ENCODE results near the gene GRK6.
A peak's percentile ranks its signal among the peaks of the same experiment; 100 is the strongest.

The GRK6 gene

GRCh38 chr5:177389241-177390169 is 37.0 kb upstream of the GRK6 start:
- Histone ChIP-seq H3K27ac (ENCODE audit: low read depth, low read length) (peak overlapping the region; percentile 30), H3K27me3 (ENCODE audit: control insufficient read depth, insufficient read depth, low read length) (no peaks in the 10 kb centered on the region), H3K9ac (ENCODE audit: low read length) (no peak overlapping the region), H3K36me3 (ENCODE audit: control insufficient read depth, insufficient read depth, low read length) (no peaks in the 10 kb centered on the region), H3K4me1 (ENCODE audit: control insufficient read depth, insufficient read depth, low read length) (no peaks in the 10 kb centered on the region), H3K4me3 (ENCODE audit: low read length) (no peak overlapping the region)

- Histone ChIP-seq H3K27me3 (ENCODE audit: control insufficient read depth, insufficient read depth, low read length) (no peaks in the 10 kb centered on the region), H3K9ac (ENCODE audit: low read length) (no peak overlapping the region)
Measured at GRCh38 chr5:177390363-177391300, 35.8 kb upstream of the GRK6 start.

GRCh38 chr5:177392765-177393164 is 33.7 kb upstream of the GRK6 start:
- Histone ChIP-seq H3K36me3 (ENCODE audit: control insufficient read depth, insufficient read depth, low read length) (no peaks in the 10 kb centered on the region), H3K4me3 (ENCODE audit: low read length) (no peak overlapping the region), H3K4me1 (ENCODE audit: control insufficient read depth, insufficient read depth, low read length) (no peaks in the 10 kb centered on the region), H3K27ac (ENCODE audit: low read depth, low read length) (no peak overlapping the region), H3K27me3 (ENCODE audit: control insufficient read depth, insufficient read depth, low read length) (no peaks in the 10 kb centered on the region), H3K9ac (ENCODE audit: low read length) (no peak overlapping the region)

More at GRCh38 chr5:177390363-177391300, 35.8 kb upstream of the GRK6 start:
- H3K36me3 ChIP-seq (ENCODE audit: control insufficient read depth, insufficient read depth, low read length) = no peaks in the 10 kb centered on the region
- H3K4me1 ChIP-seq (ENCODE audit: control insufficient read depth, insufficient read depth, low read length) = no peaks in the 10 kb centered on the region
- H3K4me3 ChIP-seq (ENCODE audit: low read length) = no peak overlapping the region
- H3K27ac ChIP-seq (ENCODE audit: low read depth, low read length) = no peak overlapping the region

- Histone ChIP-seq H3K27me3 (ENCODE audit: control insufficient read depth, insufficient read depth, low read length) (no peaks in the 10 kb centered on the region), H3K9ac (ENCODE audit: low read length) (no peak overlapping the region), H3K36me3 (ENCODE audit: control insufficient read depth, insufficient read depth, low read length) (no peaks in the 10 kb centered on the region), H3K4me1 (ENCODE audit: control insufficient read depth, insufficient read depth, low read length) (no peaks in the 10 kb centered on the region), H3K27ac (ENCODE audit: low read depth, low read length) (no peak overlapping the region), H3K4me3 (ENCODE audit: low read length) (no peak overlapping the region)
Measured at GRCh38 chr5:177393206-177393765, 33.2 kb upstream of the GRK6 start.

- Histone ChIP-seq H3K4me1 (ENCODE audit: control insufficient read depth, insufficient read depth, low read length) (no peaks in the 10 kb centered on the region), H3K36me3 (ENCODE audit: control insufficient read depth, insufficient read depth, low read length) (no peaks in the 10 kb centered on the region), H3K9ac (ENCODE audit: low read length) (no peak overlapping the region), H3K27ac (ENCODE audit: low read depth, low read length) (no peak overlapping the region), H3K27me3 (ENCODE audit: control insufficient read depth, insufficient read depth, low read length) (no peaks in the 10 kb centered on the region), H3K4me3 (ENCODE audit: low read length) (no peak overlapping the region)
Measured at GRCh38 chr5:177393990-177394389, 32.5 kb upstream of the GRK6 start.

GRCh38 chr5:177396078-177396477 is 30.4 kb upstream of the GRK6 start:
- H3K9ac ChIP-seq (ENCODE audit: low read length) = no peak overlapping the region
- no peak overlapping the region for H3K27ac ChIP-seq (ENCODE audit: low read depth, low read length)
- H3K4me3 ChIP-seq (ENCODE audit: low read length) = no peak overlapping the region
- H3K4me1 ChIP-seq (ENCODE audit: control insufficient read depth, insufficient read depth, low read length) = no peaks in the 10 kb centered on the region
- peaks cover 8% of the 10 kb centered on the region for H3K27me3 ChIP-seq (ENCODE audit: control insufficient read depth, insufficient read depth, low read length)
- H3K36me3 ChIP-seq (ENCODE audit: control insufficient read depth, insufficient read depth, low read length) = no peaks in the 10 kb centered on the region

GRCh38 chr5:177396807-177397206 is 29.7 kb upstream of the GRK6 start:
- Histone ChIP-seq H3K27me3 (ENCODE audit: control insufficient read depth, insufficient read depth, low read length) (peaks cover 9% of the 10 kb centered on the region), H3K4me3 (ENCODE audit: low read length) (no peak overlapping the region), H3K9ac (ENCODE audit: low read length) (no peak overlapping the region), H3K27ac (ENCODE audit: low read depth, low read length) (no peak overlapping the region), H3K36me3 (ENCODE audit: control insufficient read depth, insufficient read depth, low read length) (no peaks in the 10 kb centered on the region), H3K4me1 (ENCODE audit: control insufficient read depth, insufficient read depth, low read length) (no peaks in the 10 kb centered on the region)

- Histone ChIP-seq H3K4me3 (ENCODE audit: low read length) (no peak overlapping the region), H3K4me1 (ENCODE audit: control insufficient read depth, insufficient read depth, low read length) (peaks cover 3% of the 10 kb centered on the region), H3K9ac (ENCODE audit: low read length) (no peak overlapping the region), H3K27ac (ENCODE audit: low read depth, low read length) (no peak overlapping the region), H3K36me3 (ENCODE audit: control insufficient read depth, insufficient read depth, low read length) (no peaks in the 10 kb centered on the region), H3K27me3 (ENCODE audit: control insufficient read depth, insufficient read depth, low read length) (peaks cover 15% of the 10 kb centered on the region)
Measured at GRCh38 chr5:177397875-177398390, 28.5 kb upstream of the GRK6 start.

GRCh38 chr5:177399997-177400868 is 26.2 kb upstream of the GRK6 start, which contains the start of gene PFN3:
PFN3 (minus strand) TSS chr5:177400661; CDS start chr5:177400576, 85 bp downstream.
- no peak within 1 kb of the TSS for H3K27ac ChIP-seq (ENCODE audit: low read depth, low read length)
- H3K9ac ChIP-seq (ENCODE audit: low read length) = no peak within 1 kb of the TSS
- no peak within 1 kb of the TSS for H3K4me3 ChIP-seq (ENCODE audit: low read length)
- H3K36me3 ChIP-seq (ENCODE audit: control insufficient read depth, insufficient read depth, low read length) = no peaks in the 10 kb centered on the region
- peaks cover 11% of the 10 kb centered on the region for H3K4me1 ChIP-seq (ENCODE audit: control insufficient read depth, insufficient read depth, low read length)
- peaks cover 18% of the 10 kb centered on the region for H3K27me3 ChIP-seq (ENCODE audit: control insufficient read depth, insufficient read depth, low read length)

GRCh38 chr5:177402271-177403043 is 24.0 kb upstream of the GRK6 start:
- Histone ChIP-seq H3K27ac (ENCODE audit: low read depth, low read length) (no peak overlapping the region), H3K36me3 (ENCODE audit: control insufficient read depth, insufficient read depth, low read length) (no peaks in the 10 kb centered on the region), H3K4me3 (ENCODE audit: low read length) (peak overlapping the region; percentile 71), H3K27me3 (ENCODE audit: control insufficient read depth, insufficient read depth, low read length) (peaks cover 18% of the 10 kb centered on the region), H3K4me1 (ENCODE audit: control insufficient read depth, insufficient read depth, low read length) (peaks cover 11% of the 10 kb centered on the region), H3K9ac (ENCODE audit: low read length) (no peak overlapping the region)
